Stomach (tissue), 9 donors: ENCODE measurements around the gene SDR42E1. TPM values are rescaled to one million over a fixed set of nuclear protein-coding genes. Genes with fewer than 3 reads are reported as not detected.
A peak's percentile ranks its signal among the peaks of the same experiment; 100 is the strongest.

ENCODE experiments used
- DNase-seq, 2 donors: peaks; one replicate each; pipeline versions ENCODE4 v3.0.0 to v3.0.0-alpha.2; 2013 to 2019
- H3K27ac ChIP-seq, 5 donors: fragments of 200-600 bp in 4 of 5; sonication (generic) in 4 of 5; one replicate each; pipeline ENCODE4 v1.5.1; 2013 to 2019; ENCODE audit warnings: mild to moderate bottlenecking in 1 of 5, moderate library complexity in 1 of 5
- H3K27me3 ChIP-seq, 3 donors: fragments of 200-600 bp; sonication (generic); one replicate each; pipeline ENCODE4 v1.5.1; 2017 to 2019; ENCODE audit warnings: mixed run types in 1 of 3
- H3K36me3 ChIP-seq, 4 donors: fragments of 200-600 bp; sonication (generic); 1 replicate in 3 of 4; 2 replicates in 1 of 4; pipeline ENCODE4 v1.5.1; 2016 to 2019
- H3K4me1 ChIP-seq, 4 donors: fragments of 200-600 bp; sonication (generic); one replicate each; pipeline ENCODE4 v1.5.1; 2016 to 2019
- H3K4me3 ChIP-seq, 4 donors: fragments of 200-600 bp; sonication (generic) in 3 of 4; one replicate each; pipeline ENCODE4 v1.5.1; 2016 to 2019; ENCODE audit warnings: mild to moderate bottlenecking in 1 of 4
- H3K9me3 ChIP-seq, 4 donors: fragments of 200-600 bp; sonication (generic); one replicate each; pipeline ENCODE4 v1.5.1; 2016 to 2019
- EP300 ChIP-seq: sonication (generic); formaldehyde crosslinking; IDR thresholded peaks from one replicate; pipeline ENCODE4 v1.6.1; 2017; ENCODE audit warnings: antibody characterized with exemption
- POLR2A ChIP-seq, 4 donors: fragments of 450-650 bp; IDR thresholded peaks; one replicate each; pipeline ENCODE4 v1.6.1; 2016; ENCODE audit warnings: antibody characterized with exemption in 4 of 4, control low read depth in 2 of 4, mild to moderate bottlenecking in 1 of 4, moderate library complexity in 1 of 4
- POLR2AphosphoS5 ChIP-seq, 3 donors: sonication (generic); formaldehyde crosslinking; IDR thresholded peaks; one replicate each; pipeline ENCODE4 v1.6.1; 2016; ENCODE audit warnings: antibody characterized with exemption in 3 of 3
- whole genome bisulfite sequencing, 5 donors: extraction: QIAGEN DNeasy Blood & Tissue Kit in 3 of 5; methylation state at CpG; one replicate each; pipeline versions ENCODE4 v1.1.5 to v1.1.7; 2013 to 2018; 5-methylcytosine and 5-hydroxymethylcytosine counted together
- intact Hi-C: fragments of 100-400 bp; cut with DNase I; formaldehyde crosslinking; loops from one replicate; pipeline ENCODE4 v1.15.1; 2023; ENCODE audit warnings: low total_unique reads
- polyA plus RNA-seq, 3 donors: library from polyadenylated mRNA; stranded (reverse); fragments of 200-250 nt; gene quantifications; one replicate each; pipeline ENCODE4 v1.2.3, GENCODE V29; 2013
- total RNA-seq, 5 donors: library from RNA; depleted of rRNA; stranded (reverse); fragments of >200 nt; gene quantifications; one replicate each; pipeline versions ENCODE4 v1.1.0 to v1.2.3, GENCODE V29; 2014 to 2016
- TF ChIP-seq, protein P1 (sequence below), 7 experiments: fragments of 450-650 bp in 4 of 7; fragments of 200-600 bp in 3 of 7; sonication (generic) in 3 of 7; IDR thresholded peaks; one replicate each; pipeline ENCODE4 v1.5.1; 2016 to 2019; ENCODE audit warnings: antibody characterized with exemption in 7 of 7, control low read depth in 2 of 7, mild to moderate bottlenecking in 1 of 7
- donor health status: healthy with polysubstance abuse.
- donor health status: Bipolar disorder and iron deficiency.
- donor health status: healthy.

SDR42E1 gene
- total and polyA plus RNA-seq, 8 donors = 0.58 to 7.9 (median 2.3) TPM; not detected in 1

GRCh38 chr16:82037666-82038065, 26.4 kb upstream of the SDR42E1 start:
- 31 to 47% (median 38%) methylated on average over 2 of the region's 2 CpGs for WGBS, 5 donors
- Histone ChIP-seq H3K27me3 (no peaks in the 10 kb centered on the region), H3K27ac (no peak overlapping the region), H3K4me3 (peak overlapping the region in 1 of 4 donors; percentile 40), H3K4me1 (peaks cover 14 to 28% (median 20%) of the 10 kb centered on the region in 4 donors), H3K36me3 (no peaks in the 10 kb centered on the region), H3K9me3 (no peaks in the 10 kb centered on the region)
- intact Hi-C loops = no loop called here
- peak in 1 of 2 donors; percentile 48 for DNase-seq
- TF ChIP-seq, protein P1, sequence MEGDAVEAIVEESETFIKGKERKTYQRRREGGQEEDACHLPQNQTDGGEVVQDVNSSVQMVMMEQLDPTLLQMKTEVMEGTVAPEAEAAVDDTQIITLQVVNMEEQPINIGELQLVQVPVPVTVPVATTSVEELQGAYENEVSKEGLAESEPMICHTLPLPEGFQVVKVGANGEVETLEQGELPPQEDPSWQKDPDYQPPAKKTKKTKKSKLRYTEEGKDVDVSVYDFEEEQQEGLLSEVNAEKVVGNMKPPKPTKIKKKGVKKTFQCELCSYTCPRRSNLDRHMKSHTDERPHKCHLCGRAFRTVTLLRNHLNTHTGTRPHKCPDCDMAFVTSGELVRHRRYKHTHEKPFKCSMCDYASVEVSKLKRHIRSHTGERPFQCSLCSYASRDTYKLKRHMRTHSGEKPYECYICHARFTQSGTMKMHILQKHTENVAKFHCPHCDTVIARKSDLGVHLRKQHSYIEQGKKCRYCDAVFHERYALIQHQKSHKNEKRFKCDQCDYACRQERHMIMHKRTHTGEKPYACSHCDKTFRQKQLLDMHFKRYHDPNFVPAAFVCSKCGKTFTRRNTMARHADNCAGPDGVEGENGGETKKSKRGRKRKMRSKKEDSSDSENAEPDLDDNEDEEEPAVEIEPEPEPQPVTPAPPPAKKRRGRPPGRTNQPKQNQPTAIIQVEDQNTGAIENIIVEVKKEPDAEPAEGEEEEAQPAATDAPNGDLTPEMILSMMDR (IDR thresholded peaks at IDR 0.05) = no peak
- TF ChIP-seq POLR2A (IDR thresholded peaks at IDR 0.05) = no peak
- no peak for TF ChIP-seq EP300
- peak in 1 of 3 donors; percentile 10 for TF ChIP-seq POLR2AphosphoS5 (IDR thresholded peaks at IDR 0.05)

GRCh38 chr16:82037251-82037650, 26.0 kb upstream of the SDR42E1 start:
- H3K4me1 ChIP-seq = peaks cover 14 to 30% (median 20%) of the 10 kb centered on the region in 4 donors
- intact Hi-C loops = no loop called here
- H3K27me3 ChIP-seq = no peaks in the 10 kb centered on the region
- H3K4me3 ChIP-seq = peak overlapping the region in 1 of 4 donors; percentile 40
- no peak for DNase-seq
- TF ChIP-seq POLR2A (IDR thresholded peaks at IDR 0.05) (no peak), POLR2AphosphoS5 (IDR thresholded peaks at IDR 0.05) (no peak), EP300 (no peak)
- TF ChIP-seq, protein P1 (IDR thresholded peaks at IDR 0.05) = no peak
- H3K36me3 ChIP-seq = no peaks in the 10 kb centered on the region
- no peaks in the 10 kb centered on the region for H3K9me3 ChIP-seq
- peak overlapping the region in 1 of 5 donors; percentile 71 for H3K27ac ChIP-seq
- WGBS, 5 donors = 76 to 80% (median 77%) methylated on average over 4 of the region's 4 CpGs

DNA sequence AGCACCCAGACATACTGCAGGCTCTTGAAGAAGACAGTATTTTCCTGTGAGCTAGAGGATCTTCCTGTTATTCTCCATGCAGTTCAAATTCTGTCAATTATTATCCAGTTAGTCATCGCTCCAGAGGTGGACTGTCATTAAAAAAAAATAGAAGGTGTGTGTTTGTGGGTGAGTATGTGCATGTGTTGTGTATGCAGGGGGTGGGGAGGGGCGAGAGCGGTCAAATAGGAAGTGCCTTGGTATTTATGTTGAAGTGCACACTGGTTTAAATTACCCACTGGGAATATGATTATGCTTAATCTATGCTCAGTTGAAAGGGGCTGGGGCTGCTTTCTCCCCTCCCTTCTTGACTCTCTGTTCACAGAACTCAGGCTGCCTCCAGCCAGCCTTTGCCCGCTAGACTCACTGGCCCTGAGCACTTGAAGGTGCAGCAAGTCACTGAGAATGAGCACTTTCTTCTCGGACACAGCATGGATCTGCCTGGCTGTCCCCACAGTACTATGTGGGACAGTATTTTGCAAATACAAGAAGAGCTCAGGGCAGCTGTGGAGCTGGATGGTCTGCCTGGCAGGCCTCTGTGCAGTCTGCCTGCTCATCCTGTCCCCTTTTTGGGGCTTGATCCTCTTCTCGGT, 23.8 kb upstream of the SDR42E1 start, which contains the start of gene HSD17B2:
Gene HSD17B2, plus strand, starts transcription at position 273 of the 632 bp plus-strand sequence. Its CDS starts 172 bp downstream, at position 445.
- TF ChIP-seq POLR2A (IDR thresholded peaks at IDR 0.05) (no peak), POLR2AphosphoS5 (IDR thresholded peaks at IDR 0.05) (no peak), EP300 (no peak)
- TF ChIP-seq, protein P1 (IDR thresholded peaks at IDR 0.05) = no peak
- no peaks in the 10 kb centered on the region for H3K36me3 ChIP-seq
- peak within 1 kb of the TSS in 3 of 4 donors; percentile 18 to 40 (median 29) for H3K4me3 ChIP-seq
- 30 to 43% (median 34%) methylated on average over 6 of the region's 6 CpGs for WGBS, 5 donors
- H3K9me3 ChIP-seq = no peaks in the 10 kb centered on the region
- no peaks in the 10 kb centered on the region for H3K27me3 ChIP-seq
- peak within 1 kb of the TSS; percentile 8 to 71 (median 53) for H3K27ac ChIP-seq
- peaks cover 14 to 30% (median 20%) of the 10 kb centered on the region in 4 donors for H3K4me1 ChIP-seq
- intact Hi-C loops = loop anchor here (5.0 kb wide), 1 partner anchor 197 kb away; no protein-coding TSS in a partner anchor
- peak; percentile 32 to 56 for DNase-seq

DNA sequence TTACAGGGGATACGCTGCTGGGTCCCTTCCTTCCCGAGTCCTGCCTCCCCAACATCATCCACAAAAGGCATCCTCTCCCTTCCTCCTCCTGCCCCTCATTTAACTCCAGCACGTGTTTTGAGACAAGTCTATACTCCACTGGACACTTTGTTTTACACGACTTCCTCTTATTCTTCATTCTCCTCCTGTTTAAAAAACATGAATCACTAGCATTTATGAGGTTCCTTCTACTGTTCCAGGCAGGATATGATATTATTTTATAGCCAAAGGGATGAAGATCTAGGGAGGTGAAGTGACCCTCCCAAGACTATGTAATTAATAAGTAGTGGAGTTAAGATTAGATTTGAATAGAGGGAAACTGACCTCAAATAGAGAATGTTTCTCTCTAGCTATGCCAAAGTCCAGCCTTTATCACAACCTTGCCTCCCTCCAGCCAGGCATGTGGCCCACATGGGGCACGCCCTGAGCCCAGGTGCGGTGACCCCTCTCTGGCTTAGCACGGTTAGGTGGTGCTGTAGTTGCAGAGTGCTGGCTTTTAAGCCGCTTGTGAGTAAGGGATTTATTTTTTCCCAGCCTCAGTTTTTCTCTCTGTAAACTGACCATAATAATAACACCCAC, 22.5 kb upstream of the SDR42E1 start:
- Histone ChIP-seq H3K4me3 (no peak overlapping the region), H3K9me3 (no peaks in the 10 kb centered on the region), H3K27me3 (no peaks in the 10 kb centered on the region), H3K4me1 (peaks cover 14 to 30% (median 20%) of the 10 kb centered on the region in 4 donors), H3K36me3 (no peaks in the 10 kb centered on the region), H3K27ac (peak overlapping the region; percentile 5 to 68 (median 45))
- TF ChIP-seq POLR2A (IDR thresholded peaks at IDR 0.05) = no peak
- peak in 2 of 3 donors; percentile 60 to 66 for TF ChIP-seq POLR2AphosphoS5 (IDR thresholded peaks at IDR 0.05)
- peak; percentile 63 to 77 for DNase-seq
- intact Hi-C loops = loop anchor here (5.0 kb wide), 1 partner anchor 199 kb away; no protein-coding TSS in a partner anchor
- 26 to 55% (median 42%) methylated on average over 8 of the region's 8 CpGs for WGBS, 5 donors
